PC-9 (cell line): ENCODE data around the gene RTEL1.

Source experiments
- EZH2 ChIP-seq: fragments of 200-600 bp; sonication (generic); IDR thresholded peaks from 2 replicates; pipeline ENCODE4 v1.8.0; 2017; ENCODE audit warnings: antibody characterized with exemption, low read depth
- TF ChIP-seq, protein P1 (sequence below): fragments of 200-600 bp; sonication (generic); conservative IDR thresholded peaks from 2 replicates; pipeline ENCODE4 v1.6.1; 2017; ENCODE audit warnings: mixed run types, antibody characterized with exemption, mild to moderate bottlenecking, moderate library complexity

DNA sequence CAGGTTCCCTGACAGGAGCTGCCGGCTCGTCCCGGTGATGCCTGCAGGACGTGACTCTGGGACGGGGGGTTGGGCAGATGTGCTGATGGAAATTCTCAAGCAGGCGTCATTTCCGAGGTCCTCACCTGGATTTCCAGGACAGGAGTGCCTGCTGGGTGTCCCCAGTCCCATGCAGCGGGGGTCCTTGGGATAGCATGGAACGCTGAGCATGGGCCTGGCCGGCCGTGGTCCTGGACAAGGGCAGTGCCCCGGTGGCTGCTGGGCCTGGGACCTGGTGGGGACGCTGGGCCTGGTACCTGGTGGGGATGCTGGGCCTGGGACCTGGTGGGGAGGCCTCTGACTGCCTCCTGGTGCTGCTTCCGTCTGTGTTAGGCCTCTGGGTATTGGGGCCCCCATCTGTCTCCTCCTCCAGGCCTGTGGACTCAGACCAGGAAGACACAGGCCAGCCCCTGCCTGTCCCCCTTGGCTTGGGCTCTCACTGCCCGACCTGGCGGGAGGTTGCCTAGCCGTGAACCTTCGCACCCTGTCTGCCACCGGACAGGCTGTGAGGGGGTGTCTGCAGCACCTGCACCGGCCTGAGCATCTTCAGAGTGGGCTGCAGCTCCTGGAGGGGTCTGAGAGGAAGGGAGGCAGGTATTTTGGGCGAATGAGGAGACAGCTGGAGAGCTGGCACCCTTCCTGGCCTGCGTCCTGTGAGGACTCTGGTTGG is 6.2 kb downstream of the RTEL1 start:
- TF ChIP-seq, protein P1, sequence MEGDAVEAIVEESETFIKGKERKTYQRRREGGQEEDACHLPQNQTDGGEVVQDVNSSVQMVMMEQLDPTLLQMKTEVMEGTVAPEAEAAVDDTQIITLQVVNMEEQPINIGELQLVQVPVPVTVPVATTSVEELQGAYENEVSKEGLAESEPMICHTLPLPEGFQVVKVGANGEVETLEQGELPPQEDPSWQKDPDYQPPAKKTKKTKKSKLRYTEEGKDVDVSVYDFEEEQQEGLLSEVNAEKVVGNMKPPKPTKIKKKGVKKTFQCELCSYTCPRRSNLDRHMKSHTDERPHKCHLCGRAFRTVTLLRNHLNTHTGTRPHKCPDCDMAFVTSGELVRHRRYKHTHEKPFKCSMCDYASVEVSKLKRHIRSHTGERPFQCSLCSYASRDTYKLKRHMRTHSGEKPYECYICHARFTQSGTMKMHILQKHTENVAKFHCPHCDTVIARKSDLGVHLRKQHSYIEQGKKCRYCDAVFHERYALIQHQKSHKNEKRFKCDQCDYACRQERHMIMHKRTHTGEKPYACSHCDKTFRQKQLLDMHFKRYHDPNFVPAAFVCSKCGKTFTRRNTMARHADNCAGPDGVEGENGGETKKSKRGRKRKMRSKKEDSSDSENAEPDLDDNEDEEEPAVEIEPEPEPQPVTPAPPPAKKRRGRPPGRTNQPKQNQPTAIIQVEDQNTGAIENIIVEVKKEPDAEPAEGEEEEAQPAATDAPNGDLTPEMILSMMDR = no peak
- TF ChIP-seq EZH2 = no peak
